ENCODE measurements around the gene MCIDAS. TPM values are rescaled to one million over a fixed set of nuclear protein-coding genes. Genes with fewer than 3 reads are reported as not detected.

Gene MCIDAS
- total RNA-seq, 1 donor from 2014 or later, result not detected

- intact Hi-C loops (cut with DNase I), result loop anchor here (10.0 kb wide), 3 partner anchors 133 to 2003 kb away; partner anchors contain the start of genes DHX29, GPBP1, MTREX and SLC38A9
- no peak for DNase-seq (ENCODE audit: low spot score)
These were observed 54.8 kb downstream of the MCIDAS start for GRCh38 chr5:55172051-55172899.

DNA sequence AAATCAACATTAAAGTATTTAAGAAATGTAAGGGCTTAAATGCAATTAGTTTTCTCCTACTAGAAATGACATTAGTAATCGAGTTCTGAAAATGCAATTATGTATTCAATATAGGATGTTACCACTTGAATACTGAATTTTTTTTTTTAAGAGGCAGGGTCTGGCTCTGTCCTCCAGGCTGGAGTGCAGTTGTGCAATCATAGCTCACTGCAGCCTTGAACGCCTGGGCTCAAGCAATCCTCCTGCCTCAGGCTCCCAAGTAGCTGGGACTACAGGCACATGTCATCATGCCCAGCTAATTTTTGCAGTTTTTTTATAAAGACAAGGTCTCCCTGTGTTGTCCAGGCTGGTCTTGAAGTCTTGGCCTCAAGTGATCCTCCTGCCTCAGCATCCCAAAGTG, 55.6 kb downstream of the MCIDAS start:
- DNase-seq (ENCODE audit: low spot score), result no peak
- intact Hi-C loops (cut with DNase I), result loop anchor here (10.0 kb wide), 3 partner anchors 133 to 2003 kb away; partner anchors contain the start of genes DHX29, GPBP1, MTREX and SLC38A9

Small RNA genes lying within 50 kb of the gene (microRNA-seq; reads per million reads assigned to microRNA genes)
- 16.0 reads per million, percentile 33 among the genes with 10 or more reads in this experiment for gene MIR449A
- not detected for gene MIR449B
- not detected for gene MIR449C

Other genes with a start within 250 kb of the MCIDAS start
- gene ESM1, start 241.7 kb downstream of the MCIDAS start, total RNA-seq, result 0.81 TPM
- gene GZMK, start 203.1 kb downstream of the MCIDAS start, total RNA-seq, result 0.40 TPM
- 0.65 TPM for gene GZMA, start 124.7 kb downstream of the MCIDAS start, total RNA-seq
- gene GPX8, start 67.1 kb downstream of the MCIDAS start, total RNA-seq, result 7.4 TPM
- gene CDC20B, start 54.1 kb downstream of the MCIDAS start, total RNA-seq, result not detected
- 0.22 TPM for gene CCNO, start 6.3 kb upstream of the MCIDAS start, total RNA-seq
- 18.0 TPM for gene DHX29, start 80.4 kb upstream of the MCIDAS start, total RNA-seq
- 52.4 TPM for gene MTREX, start 80.7 kb upstream of the MCIDAS start, total RNA-seq

Measured in cardiac septum (tissue), 1 donor.